IPS DF 19.7 (cell line): Measurements from ENCODE around the gene TRAPPC6A.

Experiments
- DNase-seq: peaks from one replicate; pipeline ENCODE4 v3.0.0-alpha.2; 2013; ENCODE audit warnings: low read depth, low spot score

The TRAPPC6A gene

GRCh38 chr19:45177817-45178261 is at the start of gene TRAPPC6A:
Gene TRAPPC6A (minus strand): TSS chr19:45178237. CDS start chr19:45178218, 19 bp downstream.
- no peak for DNase-seq

- no peak for DNase-seq
Observed at GRCh38 chr19:45224645-45225044, 46.6 kb upstream of the TRAPPC6A start.

- no peak for DNase-seq
Observed at GRCh38 chr19:45223879-45224278, 45.8 kb upstream of the TRAPPC6A start.

GRCh38 chr19:45222724-45223123 is 44.7 kb upstream of the TRAPPC6A start:
- DNase-seq = no peak

- DNase-seq = no peak
Observed at GRCh38 chr19:45218911-45219743, 41.1 kb upstream of the TRAPPC6A start.

GRCh38 chr19:45218426-45218825 is 40.4 kb upstream of the TRAPPC6A start:
- DNase-seq = no peak

- DNase-seq = no peak
Observed at GRCh38 chr19:45217957-45218334, 39.9 kb upstream of the TRAPPC6A start.

- DNase-seq = no peak
Observed at GRCh38 chr19:45217193-45217956, 39.3 kb upstream of the TRAPPC6A start.

- DNase-seq = no peak
Observed at GRCh38 chr19:45216667-45217066, 38.6 kb upstream of the TRAPPC6A start.

GRCh38 chr19:45215391-45216191 is 37.6 kb upstream of the TRAPPC6A start:
- DNase-seq = no peak

GRCh38 chr19:45213031-45213430 is 35.0 kb upstream of the TRAPPC6A start:
- DNase-seq = no peak

GRCh38 chr19:45211751-45212381 is 33.8 kb upstream of the TRAPPC6A start:
- DNase-seq = no peak

- no peak for DNase-seq
Observed at GRCh38 chr19:45206328-45206727, 28.3 kb upstream of the TRAPPC6A start.

- no peak for DNase-seq
Observed at GRCh38 chr19:45205810-45206209, 27.8 kb upstream of the TRAPPC6A start.

GRCh38 chr19:45202637-45203036 is 24.6 kb upstream of the TRAPPC6A start:
- no peak for DNase-seq

- no peak for DNase-seq
Observed at GRCh38 chr19:45200568-45200967, 22.5 kb upstream of the TRAPPC6A start.

- no peak for DNase-seq
Observed at GRCh38 chr19:45195764-45196163, 17.7 kb upstream of the TRAPPC6A start.

- no peak for DNase-seq
Observed at GRCh38 chr19:45191375-45191774, 13.3 kb upstream of the TRAPPC6A start.

GRCh38 chr19:45189971-45190370 is 11.9 kb upstream of the TRAPPC6A start:
- no peak for DNase-seq

- DNase-seq = no peak
Observed at GRCh38 chr19:45187421-45188100, 9.5 kb upstream of the TRAPPC6A start.
